OCI-LY1 (cell line): ENCODE results near the gene EVA1A.

ENCODE experiments used
- H2AFZ ChIP-seq: fragments of 200-600 bp; sonication (generic), shearing (Covaris generic); 2 replicates; pipeline ENCODE4 v1.6.0; 2014; ENCODE audit warnings: antibody characterized with exemption, mild to moderate bottlenecking, low read length
- H3F3A ChIP-seq: fragments of 200-600 bp; sonication (generic), shearing (Covaris generic); 2 replicates; pipeline ENCODE4 v1.6.0; 2014; ENCODE audit warnings: mild to moderate bottlenecking, antibody characterized with exemption, low read length, moderate library complexity; ENCODE audit not compliant: insufficient read depth
- H3K27ac ChIP-seq: fragments of 200-600 bp; sonication (generic); 2 replicates; pipeline ENCODE4 v1.5.1; 2014; ENCODE audit warnings: low read length, mixed run types, mild to moderate bottlenecking, low read depth; ENCODE audit not compliant: poor library complexity, severe bottlenecking
- H3K27me3 ChIP-seq: fragments of 200-600 bp; sonication (generic); 2 replicates; pipeline ENCODE4 v1.6.0; 2014; ENCODE audit warnings: antibody characterized with exemption, mild to moderate bottlenecking, low read length, moderate library complexity; ENCODE audit not compliant: insufficient read depth
- H3K36me3 ChIP-seq: fragments of 200-600 bp; sonication (generic); 2 replicates; pipeline ENCODE4 v1.6.1; 2014; ENCODE audit warnings: mild to moderate bottlenecking, antibody characterized with exemption, low read length, moderate library complexity, mixed read lengths; ENCODE audit not compliant: insufficient read depth
- H3K4me1 ChIP-seq: fragments of 200-600 bp; sonication (generic); 2 replicates; pipeline ENCODE4 v1.5.1; 2014; ENCODE audit warnings: mild to moderate bottlenecking, low read length, moderate library complexity; ENCODE audit not compliant: insufficient read depth, severe bottlenecking
- H3K4me2 ChIP-seq: fragments of 200-600 bp; sonication (generic), shearing (Covaris generic); 2 replicates; pipeline ENCODE4 v1.6.1; 2014; ENCODE audit warnings: low read length
- H3K4me3 ChIP-seq: fragments of 200-600 bp; sonication (generic); 2 replicates; pipeline ENCODE4 v1.5.1; 2014; ENCODE audit warnings: low read length, low read depth, mild to moderate bottlenecking, mixed read lengths; ENCODE audit not compliant: poor library complexity, severe bottlenecking
- H3K79me2 ChIP-seq: fragments of 200-600 bp; shearing (Covaris generic); 2 replicates; pipeline ENCODE4 v1.6.1; 2016; ENCODE audit warnings: mixed run types, low read length, mixed read lengths; ENCODE audit not compliant: insufficient read depth
- H3K9ac ChIP-seq: fragments of 200-600 bp; sonication (generic), shearing (Covaris generic); 2 replicates; pipeline ENCODE4 v1.6.1; 2014; ENCODE audit warnings: mild to moderate bottlenecking, low read length, mixed read lengths
- H3K9me2 ChIP-seq: fragments of 200-600 bp; sonication (generic), shearing (Covaris generic); 2 replicates; pipeline ENCODE4 v1.6.1; 2014; ENCODE audit warnings: low read depth, mild to moderate bottlenecking, low read length, mixed read lengths
- H3K9me3 ChIP-seq: fragments of 200-600 bp; shearing (Covaris generic); 2 replicates; pipeline ENCODE4 v1.6.1; 2014; ENCODE audit warnings: low read length, mixed read lengths
- H4K20me1 ChIP-seq: fragments of 200-600 bp; sonication (generic), shearing (Covaris generic); 2 replicates; pipeline ENCODE4 v1.6.0; 2016; ENCODE audit warnings: mild to moderate bottlenecking, low read length; ENCODE audit not compliant: insufficient read depth
- CTCF ChIP-seq: fragments of 200-600 bp; sonication (generic), shearing (Covaris generic); IDR thresholded peaks from 2 replicates; pipeline ENCODE4 v1.5.1; 2017; ENCODE audit warnings: mild to moderate bottlenecking, antibody characterized with exemption, low read length, moderate library complexity, mixed read lengths
- EZH2 ChIP-seq: fragments of 200-600 bp; sonication (generic), shearing (Covaris generic); IDR thresholded peaks from 2 replicates; pipeline ENCODE4 v1.8.0; 2017; ENCODE audit warnings: borderline replicate concordance, mixed run types, mild to moderate bottlenecking, antibody characterized with exemption, low read length, moderate library complexity, mixed read lengths

Gene EVA1A

GRCh38 chr2:75606761-75607399, 46.1 kb upstream of the EVA1A start:
- Histone ChIP-seq H3K9me2 (no peaks in the 10 kb centered on the region), H3K4me3 (no peak overlapping the region), H3F3A (no peaks in the 10 kb centered on the region), H3K27me3 (no peaks in the 10 kb centered on the region), H4K20me1 (no peaks in the 10 kb centered on the region), H3K79me2 (no peaks in the 10 kb centered on the region), H3K27ac (no peak overlapping the region), H3K4me1 (no peaks in the 10 kb centered on the region), H3K4me2 (no peak overlapping the region), H3K36me3 (no peaks in the 10 kb centered on the region), H3K9me3 (no peaks in the 10 kb centered on the region), H2AFZ (no peak overlapping the region), H3K9ac (no peak overlapping the region)
- no peak for TF ChIP-seq CTCF
- no peak for TF ChIP-seq EZH2

GRCh38 chr2:75605770-75606529, 45.2 kb upstream of the EVA1A start:
- no peak overlapping the region for H3K9ac ChIP-seq
- TF ChIP-seq CTCF (no peak), EZH2 (no peak)
- no peak overlapping the region for H3K27ac ChIP-seq
- H4K20me1 ChIP-seq: no peaks in the 10 kb centered on the region
- no peaks in the 10 kb centered on the region for H3K79me2 ChIP-seq
- H3K27me3 ChIP-seq: no peaks in the 10 kb centered on the region
- no peaks in the 10 kb centered on the region for H3K9me3 ChIP-seq
- no peaks in the 10 kb centered on the region for H3F3A ChIP-seq
- H3K4me2 ChIP-seq: no peak overlapping the region
- H3K36me3 ChIP-seq: no peaks in the 10 kb centered on the region
- no peaks in the 10 kb centered on the region for H3K4me1 ChIP-seq
- H3K4me3 ChIP-seq: no peak overlapping the region
- H3K9me2 ChIP-seq: no peaks in the 10 kb centered on the region
- no peak overlapping the region for H2AFZ ChIP-seq

GRCh38 chr2:75604484-75604883, 43.7 kb upstream of the EVA1A start:
- TF ChIP-seq EZH2 (no peak), CTCF (no peak)
- H3K27ac ChIP-seq: no peak overlapping the region

More at GRCh38 chr2:75604484-75604883, 43.7 kb upstream of the EVA1A start:
- Histone ChIP-seq H3K36me3 (no peaks in the 10 kb centered on the region), H3K9ac (no peak overlapping the region), H4K20me1 (no peaks in the 10 kb centered on the region), H3K4me2 (no peak overlapping the region), H3K4me3 (no peak overlapping the region), H3K9me3 (no peaks in the 10 kb centered on the region), H3K79me2 (no peaks in the 10 kb centered on the region), H3K4me1 (no peaks in the 10 kb centered on the region), H2AFZ (no peak overlapping the region), H3K27me3 (no peaks in the 10 kb centered on the region), H3F3A (no peaks in the 10 kb centered on the region), H3K9me2 (no peaks in the 10 kb centered on the region)
